H1 (cell line): ENCODE measurements around the gene AP5Z1. TPM values are rescaled to one million over a fixed set of nuclear protein-coding genes. Genes with fewer than 3 reads are reported as not detected.

Source experiments
- CTCF ChIA-PET: fragments of 300-600 bp; sonication (Branson Sonifier 250); formaldehyde crosslinking; loops from one replicate; lab custom pipeline; 2021; ENCODE audit not compliant: partially characterized antibody; lab: Charles Lee
- POLR2A ChIA-PET: fragments of 300-600 bp; sonication (Branson Sonifier 250); formaldehyde crosslinking; loops from one replicate; lab custom pipeline; 2021; ENCODE audit warnings: inconsistent platforms; ENCODE audit not compliant: partially characterized antibody; lab: Charles Lee
- DNase-seq, 2 experiments: peaks; one replicate each; pipeline versions ENCODE4 v3.0.0 to v3.0.0-alpha.2; 2010 to 2022; ENCODE audit warnings: low spot score in 2 of 2, low read depth in 1 of 2, mixed read lengths in 1 of 2
- FAIRE-seq: peaks from 2 replicates; lab custom pipeline; 2011; peaks lifted over from hg19 to GRCh38; lab: Jason Lieb, UNC
- H2AFZ ChIP-seq: 2 replicates; pipeline ENCODE4 v1.8.1; 2012; ENCODE audit warnings: low read length, inconsistent platforms
- H2AK5ac ChIP-seq: 2 replicates; pipeline ENCODE4 v1.6.1; 2013; ENCODE audit warnings: low read depth, low read length
- H2BK120ac ChIP-seq: replicated peaks from 2 replicates; pipeline ENCODE3; 2013; ENCODE audit warnings: low read depth, low read length, inconsistent platforms
- H2BK12ac ChIP-seq: 2 replicates; pipeline ENCODE4 v1.6.1; 2013; ENCODE audit warnings: low read depth, low read length
- H2BK15ac ChIP-seq: 2 replicates; pipeline ENCODE4 v1.6.1; 2013; ENCODE audit warnings: low read length
- H2BK20ac ChIP-seq: 2 replicates; pipeline ENCODE4 v1.6.1; 2013; ENCODE audit warnings: low read length
- H2BK5ac ChIP-seq: 2 replicates; pipeline ENCODE4 v1.6.1; 2013; ENCODE audit warnings: low read depth, low read length
- H3K14ac ChIP-seq: 2 replicates; pipeline ENCODE4 v1.6.1; 2013; ENCODE audit warnings: inconsistent platforms; ENCODE audit not compliant: insufficient read length
- H3K18ac ChIP-seq: 2 replicates; pipeline ENCODE4 v1.6.1; 2013; ENCODE audit warnings: low read length; ENCODE audit errors: extremely low read depth
- H3K23ac ChIP-seq: 2 replicates; pipeline ENCODE4 v1.6.1; 2013; ENCODE audit warnings: inconsistent platforms; ENCODE audit not compliant: insufficient read length
- H3K23me2 ChIP-seq: 2 replicates; pipeline ENCODE4 v1.6.1; 2013; ENCODE audit warnings: low read depth, low read length
- H3K27ac ChIP-seq: 2 replicates; pipeline ENCODE4 v1.6.1; 2011; ENCODE audit warnings: low read depth, low read length, inconsistent platforms
- H3K27me3 ChIP-seq, 4 experiments: replicated peaks in 1 of 4; 1 replicate in 1 of 4; 2 replicates in 3 of 4; pipeline versions ENCODE4 v1.6.1 to v1.8.1; 2011 to 2013; ENCODE audit warnings: low read length in 3 of 4, mild to moderate bottlenecking in 3 of 4, inconsistent platforms in 2 of 4, mixed read lengths in 2 of 4, moderate library complexity in 1 of 4; ENCODE audit not compliant: control insufficient read depth in 3 of 4, insufficient read depth in 3 of 4; ENCODE audit errors: extremely low read depth in 1 of 4
- H3K36me3 ChIP-seq, 4 experiments: 2 replicates each; pipeline versions ENCODE4 v1.6.1 to v1.8.1; 2011 to 2013; ENCODE audit warnings: mild to moderate bottlenecking in 4 of 4, low read length in 3 of 4, moderate library complexity in 2 of 4, control low read depth in 1 of 4, inconsistent platforms in 1 of 4; ENCODE audit not compliant: insufficient read depth in 4 of 4, control insufficient read depth in 2 of 4
- H3K4ac ChIP-seq: replicated peaks from 2 replicates; pipeline ENCODE3; 2013; ENCODE audit warnings: low read length, low read depth, mixed read lengths, inconsistent platforms; ENCODE audit not compliant: insufficient read length
- H3K4me1 ChIP-seq, 4 experiments: replicated peaks in 1 of 4; 1 replicate in 1 of 4; 2 replicates in 3 of 4; pipeline versions ENCODE4 v1.6.1 to v1.8.1; 2011 to 2013; ENCODE audit warnings: low read length in 3 of 4, inconsistent platforms in 2 of 4, mixed read lengths in 1 of 4; ENCODE audit not compliant: insufficient read depth in 4 of 4, control insufficient read depth in 3 of 4
- H3K4me2 ChIP-seq, 2 experiments: 2 replicates each; pipeline versions ENCODE4 v1.6.1 to v1.8.1; 2011 to 2013; ENCODE audit warnings: low read depth in 2 of 2, low read length in 2 of 2, control low read depth in 1 of 2, inconsistent platforms in 1 of 2, mild to moderate bottlenecking in 1 of 2; ENCODE audit not compliant: insufficient read depth in 1 of 2
- H3K4me3 ChIP-seq, 4 experiments: fragments of 200-600, 300-600 bp in 1 of 4; sonication (generic), shearing (Covaris generic), sonication (Bioruptor Twin) in 1 of 4; 2 replicates each; pipeline versions ENCODE4 v1.5.1 to v1.8.1; 2011 to 2016; ENCODE audit warnings: low read length in 4 of 4, low read depth in 3 of 4, control low read depth in 2 of 4, inconsistent platforms in 2 of 4, mild to moderate bottlenecking in 2 of 4, mixed read lengths in 1 of 4, moderate library complexity in 1 of 4; ENCODE audit not compliant: insufficient read depth in 2 of 4; ENCODE audit errors: extremely low read depth in 1 of 4
- H3K56ac ChIP-seq: replicated peaks from 2 replicates; pipeline ENCODE3; 2013; ENCODE audit warnings: low read depth, mild to moderate bottlenecking, mixed read lengths, low read length, inconsistent platforms; ENCODE audit not compliant: insufficient read length
- H3K79me1 ChIP-seq: 2 replicates; pipeline ENCODE4 v1.6.1; 2013; ENCODE audit warnings: low read depth, low read length, control low read depth
- H3K79me2 ChIP-seq, 2 experiments: 2 replicates each; pipeline versions ENCODE4 v1.6.1 to v1.8.1; 2012 to 2013; ENCODE audit warnings: low read length in 2 of 2, mild to moderate bottlenecking in 2 of 2, inconsistent platforms in 1 of 2; ENCODE audit not compliant: insufficient read depth in 2 of 2, control insufficient read depth in 1 of 2
- H3K9ac ChIP-seq, 4 experiments: replicated peaks in 1 of 4; 1 replicate in 1 of 4; 2 replicates in 3 of 4; pipeline versions ENCODE4 v1.6.1 to v1.8.1; 2011 to 2013; ENCODE audit warnings: low read depth in 3 of 4, low read length in 3 of 4, control low read depth in 2 of 4, mild to moderate bottlenecking in 2 of 4, moderate library complexity in 2 of 4, inconsistent platforms in 1 of 4; ENCODE audit errors: extremely low read depth in 1 of 4
- H3K9me3 ChIP-seq, 2 experiments: 2 replicates each; pipeline versions ENCODE4 v1.6.1 to v1.8.1; 2012 to 2013; ENCODE audit warnings: mild to moderate bottlenecking in 2 of 2, moderate library complexity in 2 of 2, control low read depth in 1 of 2, inconsistent platforms in 1 of 2, low read depth in 1 of 2, low read length in 1 of 2, mixed read lengths in 1 of 2; ENCODE audit not compliant: insufficient read depth in 2 of 2
- H4K20me1 ChIP-seq, 2 experiments: replicated peaks in 1 of 2; 2 replicates each; pipeline versions ENCODE3 to v1.8.1; 2011 to 2013; ENCODE audit warnings: inconsistent platforms in 2 of 2, low read length in 2 of 2, mild to moderate bottlenecking in 1 of 2; ENCODE audit not compliant: insufficient read depth in 2 of 2, control insufficient read depth in 1 of 2
- H4K5ac ChIP-seq: 2 replicates; pipeline ENCODE4 v1.6.1; 2013; ENCODE audit warnings: low read length, low read depth, mixed read lengths, inconsistent platforms; ENCODE audit not compliant: insufficient read length
- H4K8ac ChIP-seq: 2 replicates; pipeline ENCODE4 v1.8.0; 2013; ENCODE audit warnings: mild to moderate bottlenecking, moderate library complexity, low read length, inconsistent platforms; ENCODE audit not compliant: insufficient read depth; ENCODE audit errors: extremely low read depth
- H4K91ac ChIP-seq: replicated peaks from 2 replicates; pipeline ENCODE3; 2013; ENCODE audit warnings: low read length, mixed read lengths, inconsistent platforms; ENCODE audit not compliant: insufficient read length
- FOSL1 ChIP-seq: IDR thresholded peaks from 2 replicates; pipeline ENCODE4 v1.6.1; 2011; ENCODE audit warnings: mild to moderate bottlenecking, low read depth, low read length, moderate library complexity; ENCODE audit not compliant: insufficient read depth
- GABPA ChIP-seq: IDR thresholded peaks from 2 replicates; pipeline ENCODE4 v1.6.1; 2011; ENCODE audit warnings: mild to moderate bottlenecking, low read length, moderate library complexity, borderline replicate concordance; ENCODE audit not compliant: insufficient read depth
- RNF2 ChIP-seq: fragments of 200-900, 300-1000 bp; sonication (generic); IDR thresholded peaks from 2 replicates; pipeline ENCODE4 v1.7.1; 2016; ENCODE audit warnings: borderline replicate concordance, low read depth, mild to moderate bottlenecking, antibody characterized with exemption, low read length; ENCODE audit not compliant: poor library complexity, severe bottlenecking; ENCODE audit errors: missing control alignments
- RXRA ChIP-seq: IDR thresholded peaks from 2 replicates; pipeline ENCODE4 v1.6.1; 2011; ENCODE audit warnings: low read depth, mild to moderate bottlenecking, low read length, moderate library complexity; ENCODE audit not compliant: insufficient read depth
- SRF ChIP-seq: IDR thresholded peaks from 2 replicates; pipeline ENCODE4 v1.6.1; 2011; ENCODE audit warnings: mild to moderate bottlenecking, low read depth, low read length, moderate library complexity
- WGBS, 2 experiments: shearing (Covaris generic) in 1 of 2; methylation state at CpG; one replicate each; pipeline versions ENCODE4 v1.1.6 to v1.1.7; 2013 to 2015; ENCODE audit warnings: low lambda C conversion rate in 2 of 2, mixed read lengths in 2 of 2, inconsistent platforms in 1 of 2, low coverage in 1 of 2, missing lambda C conversion rate in 1 of 2; ENCODE audit not compliant: insufficient replicate concordance in 2 of 2, insufficient coverage in 1 of 2, insufficient read length in 1 of 2; ENCODE audit errors: extremely low coverage in 1 of 2, missing lambda C conversion rate in 1 of 2; 5-methylcytosine and 5-hydroxymethylcytosine counted together
- polyA plus RNA-seq, 7 experiments: library from polyadenylated mRNA; depleted of rRNA in 3 of 7; stranded (reverse) in 5 of 7; unstranded in 2 of 7; fragments of >200 nt in 5 of 7; fragments of 200-250 nt in 2 of 7; gene quantifications; 1 replicate in 5 of 7; 2 replicates in 1 of 7; 4 replicates in 1 of 7; pipeline versions ENCODE4 v1.2.1 to v1.2.3, GENCODE V29; 2011 to 2013; ENCODE audit warnings: missing spikeins in 2 of 7, mixed read lengths in 2 of 7
- total RNA-seq: library from RNA; stranded (reverse); fragmentation: NEBNext Ultra II Directional; extraction: Animal tissue kit (Norgen Biotek cat#: 25700); gene quantifications from 2 replicates; pipeline ENCODE4 v1.2.1, GENCODE V29; 2021
- TF ChIP-seq, protein P1 (sequence below): IDR thresholded peaks from 2 replicates; pipeline ENCODE4 v1.6.1; 2011; ENCODE audit warnings: low read depth, mild to moderate bottlenecking, low read length; ENCODE audit not compliant: insufficient read depth

AP5Z1 gene
- total and polyA plus RNA-seq, 2 of the 8 experiments (the other 6 are each of a cell fraction or from before 2014, with no cell fraction given), result 24.0 to 24.7 TPM

DNA sequence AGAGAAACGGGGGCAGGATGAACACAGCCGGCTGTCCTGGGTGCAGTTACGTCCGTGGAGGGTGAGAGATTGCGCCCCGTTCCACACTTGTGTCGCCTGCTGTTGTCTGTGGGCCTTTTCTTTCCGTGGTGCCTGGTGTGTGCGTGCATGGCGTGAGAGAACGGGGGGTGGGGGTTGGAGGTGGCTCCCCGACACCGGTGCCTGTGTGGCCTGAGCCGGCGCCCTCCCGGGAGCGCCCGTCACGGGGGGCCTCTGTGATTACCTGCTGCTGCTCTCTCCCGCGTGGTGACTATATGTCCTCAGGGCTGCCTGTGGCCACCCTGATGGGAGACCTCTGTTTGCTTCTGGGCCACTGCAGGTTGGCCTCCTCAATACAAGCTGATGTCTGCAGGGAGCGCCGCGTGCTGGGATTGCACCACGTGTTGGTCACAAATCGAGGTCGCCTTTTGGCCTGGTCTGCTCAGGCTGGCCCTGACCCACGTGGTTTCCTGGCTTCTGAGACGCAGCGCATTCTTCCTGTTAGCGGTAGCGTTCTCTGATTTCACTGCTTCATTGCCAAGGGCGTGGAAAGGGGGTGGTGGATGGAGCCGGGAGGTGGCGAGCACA lies 10.9 kb upstream of the AP5Z1 start:
- H3K27ac ChIP-seq, result no peak overlapping the region
- H3K14ac ChIP-seq, result no peak overlapping the region
- CTCF ChIA-PET, result interaction anchor here (0.7 to 2.4 kb wide), 4 partner anchors 9 to 148 kb away, joined by 3 to 10 read pairs (median 3); partner anchors contain the start of gene AP5Z1
- no peak overlapping the region for H2BK5ac ChIP-seq
- POLR2A ChIA-PET, result interaction anchor here (1.6 kb wide), 1 partner anchor 10 kb away, joined by 6 read pairs; the partner anchor contains the start of gene AP5Z1
- no peak for DNase-seq
- no peak overlapping the region for H3K4me2 ChIP-seq
- no peak overlapping the region for H4K5ac ChIP-seq
- H3K27me3 ChIP-seq, result no peaks in the 10 kb centered on the region
- no peak overlapping the region for H3K56ac ChIP-seq
- no peaks in the 10 kb centered on the region for H3K4me1 ChIP-seq
- no peaks in the 10 kb centered on the region for H4K20me1 ChIP-seq
- no peak overlapping the region for H3K4me3 ChIP-seq
- FAIRE-seq, result no peak
- H2BK20ac ChIP-seq, result no peak overlapping the region
- no peak overlapping the region for H2BK15ac ChIP-seq
- H2AFZ ChIP-seq, result no peak overlapping the region
- H2BK12ac ChIP-seq, result no peak overlapping the region
- no peaks in the 10 kb centered on the region for H3K23me2 ChIP-seq
- no peak overlapping the region for H4K91ac ChIP-seq
- no peak overlapping the region for H3K18ac ChIP-seq
- H3K79me1 ChIP-seq, result no peaks in the 10 kb centered on the region
- H3K4ac ChIP-seq, result no peak overlapping the region
- H2AK5ac ChIP-seq, result no peak overlapping the region
- no peak overlapping the region for H3K9ac ChIP-seq
- peaks cover 0 to 5% (median 0%) of the 10 kb centered on the region in 4 experiments; a peak in 3 of 8 replicates for H3K36me3 ChIP-seq
- H3K9me3 ChIP-seq, result no peaks in the 10 kb centered on the region
- H3K23ac ChIP-seq, result no peak overlapping the region
- peak overlapping the region; percentile 35 for H4K8ac ChIP-seq
- H3K79me2 ChIP-seq, result no peaks in the 10 kb centered on the region
- no peak overlapping the region for H2BK120ac ChIP-seq
- TF ChIP-seq, protein P1, sequence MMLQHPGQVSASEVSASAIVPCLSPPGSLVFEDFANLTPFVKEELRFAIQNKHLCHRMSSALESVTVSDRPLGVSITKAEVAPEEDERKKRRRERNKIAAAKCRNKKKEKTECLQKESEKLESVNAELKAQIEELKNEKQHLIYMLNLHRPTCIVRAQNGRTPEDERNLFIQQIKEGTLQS, result no peak
- TF ChIP-seq SRF, result no peak
- TF ChIP-seq RNF2, result no peak
- TF ChIP-seq GABPA, result no peak
- no peak for TF ChIP-seq RXRA
- no peak for TF ChIP-seq FOSL1
- 90% methylated on average over 35 of the region's 35 CpGs; no CpG with 5 or more reads in 1 of the 2 experiments for WGBS, 2 experiments
